Epithelial cell of esophagus (primary cell): ENCODE measurements around the gene ZNF785.

Source experiments
- DNase-seq: peaks from one replicate; pipeline ENCODE4 v3.0.0; 2010; ENCODE audit warnings: low read depth
- H3K4me3 ChIP-seq: 2 replicates; pipeline ENCODE4 v1.5.1; 2011; ENCODE audit warnings: mild to moderate bottlenecking, low read length, control low read depth
- CTCF ChIP-seq: IDR thresholded peaks from 2 replicates; pipeline ENCODE4 v1.5.1; 2011; ENCODE audit warnings: low read depth, mild to moderate bottlenecking, low read length, control low read depth, inconsistent platforms; ENCODE audit not compliant: insufficient read depth; ENCODE audit errors: missing control alignments

ZNF785 gene

GRCh38 chr16:30622455-30623032 is 37.0 kb upstream of the ZNF785 start:
- TF ChIP-seq CTCF = no peak
- no peak overlapping the region for H3K4me3 ChIP-seq
- DNase-seq = peak; percentile 25

- peak; percentile 56 for DNase-seq
- TF ChIP-seq CTCF = no peak
- H3K4me3 ChIP-seq = no peak overlapping the region
Measured at GRCh38 chr16:30621765-30622164, 36.3 kb upstream of the ZNF785 start.

- TF ChIP-seq CTCF = no peak
- H3K4me3 ChIP-seq = no peak overlapping the region
- no peak for DNase-seq
Measured at GRCh38 chr16:30620169-30620568, 34.7 kb upstream of the ZNF785 start.

- DNase-seq = peak; percentile 10
- no peak overlapping the region for H3K4me3 ChIP-seq
- TF ChIP-seq CTCF = no peak
Measured at GRCh38 chr16:30619638-30620037, 34.1 kb upstream of the ZNF785 start.

- peak; percentile 59 for DNase-seq
- no peak for TF ChIP-seq CTCF
- H3K4me3 ChIP-seq = no peak overlapping the region
Measured at GRCh38 chr16:30619202-30619601, 33.7 kb upstream of the ZNF785 start.

GRCh38 chr16:30615358-30616091 is 30.0 kb upstream of the ZNF785 start:
- no peak overlapping the region for H3K4me3 ChIP-seq
- TF ChIP-seq CTCF = peak; percentile 59
- DNase-seq = peak; percentile 52
